GM12892 (cell line): ENCODE measurements around the gene BCAP29.

Source experiments
- POLR2A ChIP-seq: IDR thresholded peaks from 2 replicates; pipeline ENCODE4 v1.6.1; 2011; ENCODE audit warnings: low read depth, low read length, control low read depth
- POLR2AphosphoS5 ChIP-seq: IDR thresholded peaks from 2 replicates; pipeline ENCODE4 v1.6.1; 2011; ENCODE audit warnings: low read depth, low read length, control low read depth

DNA sequence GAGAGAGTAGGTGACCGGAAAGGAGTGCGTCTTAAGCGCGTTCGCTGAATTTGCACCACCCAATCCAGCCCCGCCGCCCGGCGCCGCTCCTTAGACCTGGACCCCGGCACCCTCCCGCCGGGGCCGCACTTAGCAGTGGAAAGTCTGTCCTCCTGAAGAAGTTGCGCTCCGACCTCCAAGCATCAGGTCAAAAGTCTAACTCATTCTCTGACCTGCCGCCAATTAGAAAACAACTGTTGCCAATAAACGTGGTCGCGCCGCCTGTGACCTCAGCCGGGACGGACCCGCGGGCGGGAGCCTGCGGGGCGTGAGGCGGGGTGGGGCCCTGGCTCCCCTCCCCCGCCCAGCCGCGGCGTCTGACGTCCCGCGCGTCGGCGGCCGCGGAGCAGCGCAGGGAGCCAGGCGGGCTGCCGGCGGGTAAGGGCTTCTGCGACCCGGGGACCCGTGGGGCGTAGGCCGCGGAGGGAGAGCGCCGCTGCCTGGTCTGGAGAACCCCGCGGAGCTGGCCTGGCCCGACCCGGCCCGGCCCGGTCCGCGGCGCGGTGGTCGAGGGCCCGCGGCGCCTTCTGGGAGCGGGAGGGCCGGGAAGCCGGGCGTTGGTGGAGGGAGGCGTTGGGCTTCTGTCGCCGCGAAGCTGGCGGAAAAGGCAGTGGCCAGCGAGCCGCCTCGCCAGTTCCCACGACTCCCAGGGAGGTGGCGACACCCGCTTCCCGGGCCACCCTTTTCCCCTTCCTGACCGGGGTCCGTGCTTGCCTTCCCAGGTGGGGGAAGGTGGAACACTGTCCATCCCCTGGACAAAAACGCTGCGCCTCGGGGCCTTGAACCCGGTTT is at the start of gene BCAP29:
- peak; percentile 79; the same call in 1 of the 2 replicates for TF ChIP-seq POLR2A
- peak; percentile 53 for TF ChIP-seq POLR2AphosphoS5
